ENCODE data around the gene FBN1. TPM values are rescaled to one million over a fixed set of nuclear protein-coding genes. Genes with fewer than 3 reads are reported as not detected.

FBN1 gene
- total RNA-seq, 1 donor from 2014 or later = 0.62 TPM

DNA sequence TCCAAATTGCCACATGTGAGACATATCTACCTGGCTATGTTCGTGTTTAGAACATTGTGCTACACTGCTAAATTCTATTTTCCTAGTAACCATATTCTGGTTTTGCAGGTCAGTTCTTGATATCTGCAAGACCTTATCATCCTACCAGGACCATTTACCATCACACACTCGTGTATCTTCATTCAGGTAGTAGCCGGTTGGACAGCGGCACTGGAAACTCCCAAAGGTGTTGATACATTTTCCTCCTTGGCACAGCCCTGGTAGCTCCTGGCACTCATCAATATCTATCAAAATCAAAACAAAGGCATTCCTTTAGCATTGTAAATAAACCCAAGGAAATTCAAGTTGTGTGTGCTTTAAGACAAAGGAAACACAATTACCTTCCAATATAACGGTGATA, 180.1 kb downstream of the FBN1 start:
- H3K9me3 Mint-ChIP-seq = no peaks in the 10 kb centered on the region
- no peaks in the 10 kb centered on the region for H3K4me1 Mint-ChIP-seq
- TF ChIP-seq CTCF (IDR thresholded peaks at IDR 0.05) = no peak
- ATAC-seq (ENCODE audit: low read depth) (no peak), DNase-seq (no peak)
- no peaks in the 10 kb centered on the region for H3K36me3 Mint-ChIP-seq (ENCODE audit: low read depth)
- H3K27ac Mint-ChIP-seq = no peak overlapping the region
- POLR2A ChIA-PET = no interaction called here
- intact Hi-C loops (cut with micrococcal nuclease) = no loop called here
- no peaks in the 10 kb centered on the region for H3K27me3 Mint-ChIP-seq
- CTCF ChIA-PET = no interaction called here
- H3K4me3 Mint-ChIP-seq = no peak overlapping the region

DNA sequence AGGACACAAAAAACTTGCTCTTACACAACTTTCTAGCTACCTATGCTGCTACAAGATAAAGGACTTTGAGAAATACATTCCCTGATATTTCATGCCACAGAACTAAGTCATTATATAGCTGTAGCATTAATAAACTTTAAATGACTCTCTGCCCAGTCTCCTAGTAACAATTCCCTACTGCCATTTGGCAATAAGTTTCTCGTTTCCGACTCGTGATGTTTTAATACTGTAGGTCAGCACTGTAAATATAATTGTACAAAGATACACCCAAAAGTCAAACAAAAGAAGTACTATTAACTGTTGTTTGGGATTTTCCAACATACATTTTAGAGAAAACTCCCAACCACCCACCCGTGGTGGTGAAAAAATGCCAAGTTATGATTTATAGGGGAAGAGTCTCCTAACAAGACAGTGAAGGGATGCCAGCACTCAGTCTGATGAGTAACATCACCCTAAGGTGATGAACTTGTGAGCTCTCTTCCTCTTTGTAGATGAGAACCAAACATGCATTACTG, 182.1 kb downstream of the FBN1 start:
- H3K4me1 Mint-ChIP-seq = no peaks in the 10 kb centered on the region
- H3K36me3 Mint-ChIP-seq (ENCODE audit: low read depth) = no peaks in the 10 kb centered on the region
- intact Hi-C loops (cut with micrococcal nuclease) = no loop called here
- H3K27ac Mint-ChIP-seq = no peak overlapping the region
- POLR2A ChIA-PET = no interaction called here
- DNase-seq (no peak), ATAC-seq (ENCODE audit: low read depth) (no peak)
- H3K4me3 Mint-ChIP-seq = no peak overlapping the region
- no peak for TF ChIP-seq CTCF (IDR thresholded peaks at IDR 0.05)
- CTCF ChIA-PET = no interaction called here
- H3K27me3 Mint-ChIP-seq = no peaks in the 10 kb centered on the region
- no peaks in the 10 kb centered on the region for H3K9me3 Mint-ChIP-seq

GRCh38 chr15:48462688-48463087, 182.8 kb downstream of the FBN1 start:
- DNase-seq (no peak), ATAC-seq (ENCODE audit: low read depth) (no peak)
- no peak overlapping the region for H3K4me3 Mint-ChIP-seq
- no peaks in the 10 kb centered on the region for H3K4me1 Mint-ChIP-seq
- ChIA-PET POLR2A (no interaction called here), CTCF (no interaction called here)
- no peaks in the 10 kb centered on the region for H3K27me3 Mint-ChIP-seq
- H3K27ac Mint-ChIP-seq = no peak overlapping the region
- TF ChIP-seq CTCF (IDR thresholded peaks at IDR 0.05) = no peak
- intact Hi-C loops (cut with micrococcal nuclease) = no loop called here
- H3K9me3 Mint-ChIP-seq = no peaks in the 10 kb centered on the region
- no peaks in the 10 kb centered on the region for H3K36me3 Mint-ChIP-seq (ENCODE audit: low read depth)

DNA sequence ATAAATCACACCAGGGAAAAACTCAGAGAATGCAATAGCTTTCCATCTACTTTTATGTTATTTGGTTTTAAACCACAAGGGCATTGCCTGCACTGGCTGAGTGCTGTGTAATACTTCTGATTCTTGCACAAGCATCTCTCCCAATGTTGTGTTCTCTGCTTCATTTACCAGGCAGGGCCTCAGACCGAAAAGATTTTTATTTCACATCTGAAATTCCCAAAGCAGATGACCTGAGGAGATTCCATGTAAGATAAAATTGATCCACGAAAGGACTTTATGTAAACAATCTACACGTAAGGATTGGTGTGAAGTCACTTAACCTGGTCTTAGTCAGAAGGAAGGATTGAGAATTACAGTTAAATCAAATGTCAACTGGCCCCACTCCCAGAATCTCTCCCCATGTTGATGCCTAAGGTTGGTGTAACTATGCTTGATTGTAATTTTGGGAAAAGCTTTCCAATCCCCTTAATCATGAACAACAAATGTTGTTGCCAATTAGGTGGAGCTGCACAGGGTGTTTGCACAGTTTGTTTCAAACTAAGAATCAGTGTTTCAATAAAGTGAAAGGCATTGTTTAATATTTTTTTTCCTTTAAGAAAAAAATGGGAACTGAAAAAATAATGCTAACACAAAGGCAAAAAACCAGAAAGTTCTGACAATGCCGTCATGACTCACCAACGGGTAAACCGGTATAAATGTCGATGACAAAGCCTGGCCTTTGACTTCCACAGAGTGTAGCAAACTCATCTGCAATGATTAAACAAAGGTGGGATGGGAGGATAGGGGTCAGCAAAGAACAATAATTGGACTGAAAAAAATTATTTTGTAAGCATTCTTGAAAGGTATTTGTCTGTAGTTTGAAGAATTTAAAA, 185.7 kb downstream of the FBN1 start:
- no peak for TF ChIP-seq CTCF (IDR thresholded peaks at IDR 0.05)
- Mint-ChIP-seq H3K27ac (no peak overlapping the region), H3K27me3 (no peaks in the 10 kb centered on the region), H3K9me3 (no peaks in the 10 kb centered on the region), H3K4me3 (no peak overlapping the region), H3K4me1 (no peaks in the 10 kb centered on the region), H3K36me3 (ENCODE audit: low read depth) (no peaks in the 10 kb centered on the region)
- intact Hi-C loops (cut with micrococcal nuclease) = no loop called here
- ChIA-PET POLR2A (no interaction called here), CTCF (no interaction called here)
- DNase-seq (no peak), ATAC-seq (ENCODE audit: low read depth) (no peak)

DNA sequence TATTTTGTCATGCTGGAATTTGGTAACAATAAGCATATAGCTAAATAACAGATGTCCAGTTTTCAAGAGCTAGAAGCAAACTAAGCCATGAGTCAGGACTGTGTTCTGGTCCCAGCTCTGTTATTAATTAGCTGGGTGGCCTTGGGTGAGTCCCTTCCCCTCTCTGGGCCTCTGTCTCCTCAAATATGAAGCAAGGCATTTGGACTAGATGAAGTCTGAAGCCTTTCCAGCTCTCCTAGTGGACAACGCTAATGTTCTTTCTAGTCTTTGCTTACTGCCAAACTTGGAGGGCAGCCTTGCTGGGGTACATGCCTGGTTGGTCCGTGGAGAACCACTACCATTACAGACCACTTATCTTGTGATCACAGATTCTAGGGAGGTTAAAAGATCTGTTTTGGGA, 186.6 kb downstream of the FBN1 start:
- Mint-ChIP-seq H3K4me1 (no peaks in the 10 kb centered on the region), H3K27me3 (no peaks in the 10 kb centered on the region), H3K4me3 (no peak overlapping the region), H3K27ac (no peak overlapping the region), H3K9me3 (no peaks in the 10 kb centered on the region), H3K36me3 (ENCODE audit: low read depth) (no peaks in the 10 kb centered on the region)
- ChIA-PET CTCF (no interaction called here), POLR2A (no interaction called here)
- ATAC-seq (ENCODE audit: low read depth) (no peak), DNase-seq (no peak)
- intact Hi-C loops (cut with micrococcal nuclease) = no loop called here
- no peak for TF ChIP-seq CTCF (IDR thresholded peaks at IDR 0.05)
